H9 (cell line): ENCODE data around the gene C7orf57. TPM values are rescaled to one million over a fixed set of nuclear protein-coding genes. Genes with fewer than 3 reads are reported as not detected.

Experiments
- DNase-seq: peaks from one replicate; pipeline ENCODE4 v3.0.0-alpha.2; 2017
- H2AFZ ChIP-seq: one replicate; pipeline ENCODE4 v1.6.1; 2013; ENCODE audit warnings: mild to moderate bottlenecking, low read length, control low read depth, moderate library complexity
- H2AK5ac ChIP-seq: 2 replicates; pipeline ENCODE4 v1.6.1; 2013; ENCODE audit warnings: low read length, control low read depth, mixed read lengths; ENCODE audit not compliant: insufficient read length
- H2BK120ac ChIP-seq: one replicate; pipeline ENCODE4 v1.6.1; 2013; ENCODE audit warnings: low read depth, mild to moderate bottlenecking, low read length, control low read depth, inconsistent platforms; ENCODE audit not compliant: poor library complexity, severe bottlenecking
- H2BK12ac ChIP-seq: 2 replicates; pipeline ENCODE4 v1.6.1; 2013; ENCODE audit warnings: low read length, control low read depth, mixed read lengths, low read depth; ENCODE audit not compliant: insufficient read length
- H2BK15ac ChIP-seq: 2 replicates; pipeline ENCODE4 v1.6.1; 2013; ENCODE audit warnings: low read depth, low read length, control low read depth
- H2BK20ac ChIP-seq: one replicate; pipeline ENCODE4 v1.6.1; 2013; ENCODE audit warnings: low read depth, mild to moderate bottlenecking, low read length, control low read depth, inconsistent platforms; ENCODE audit not compliant: poor library complexity, severe bottlenecking
- H2BK5ac ChIP-seq: 2 replicates; pipeline ENCODE4 v1.6.1; 2013; ENCODE audit warnings: low read length, control low read depth, mixed read lengths; ENCODE audit not compliant: insufficient read length
- H3K14ac ChIP-seq: 2 replicates; pipeline ENCODE4 v1.6.1; 2013; ENCODE audit warnings: low read length, control low read depth; ENCODE audit not compliant: insufficient read depth
- H3K18ac ChIP-seq: 2 replicates; pipeline ENCODE4 v1.6.1; 2013; ENCODE audit warnings: low read depth, mild to moderate bottlenecking, mixed read lengths, low read length, control low read depth; ENCODE audit not compliant: insufficient read length
- H3K23ac ChIP-seq: 2 replicates; pipeline ENCODE4 v1.6.1; 2013; ENCODE audit warnings: low read length, control low read depth, mixed read lengths, low read depth; ENCODE audit not compliant: insufficient read length
- H3K23me2 ChIP-seq: 2 replicates; pipeline ENCODE4 v1.6.1; 2013; ENCODE audit warnings: low read depth, mild to moderate bottlenecking, mixed read lengths, low read length, control low read depth; ENCODE audit not compliant: insufficient read length, poor library complexity, severe bottlenecking
- H3K27ac ChIP-seq: 2 replicates; pipeline ENCODE4 v1.5.1; 2013; ENCODE audit warnings: low read length, control low read depth, mixed read lengths, low read depth; ENCODE audit not compliant: insufficient read length
- H3K27me3 ChIP-seq: 2 replicates; pipeline ENCODE4 v1.6.1; 2013; ENCODE audit warnings: low read length, control low read depth, inconsistent platforms; ENCODE audit not compliant: insufficient read depth
- H3K4ac ChIP-seq: 2 replicates; pipeline ENCODE4 v1.6.1; 2013; ENCODE audit warnings: low read depth, mild to moderate bottlenecking, control low read depth, inconsistent platforms, low read length, moderate library complexity
- H3K4me1 ChIP-seq: 2 replicates; pipeline ENCODE4 v1.6.1; 2013; ENCODE audit warnings: low read length, control low read depth, inconsistent platforms; ENCODE audit not compliant: insufficient read depth
- H3K4me2 ChIP-seq: 2 replicates; pipeline ENCODE4 v1.6.1; 2013; ENCODE audit warnings: low read length, control low read depth, mixed read lengths; ENCODE audit not compliant: insufficient read length, insufficient read depth
- H3K56ac ChIP-seq: 2 replicates; pipeline ENCODE4 v1.6.1; 2013; ENCODE audit warnings: low read depth, mild to moderate bottlenecking, mixed read lengths, low read length, control low read depth; ENCODE audit not compliant: insufficient read length
- H3K79me1 ChIP-seq: 2 replicates; pipeline ENCODE4 v1.6.1; 2013; ENCODE audit warnings: low read depth, mild to moderate bottlenecking, moderate library complexity, low read length, control low read depth, inconsistent platforms; ENCODE audit not compliant: insufficient read depth, poor library complexity, severe bottlenecking
- H3K79me2 ChIP-seq: 2 replicates; pipeline ENCODE4 v1.6.1; 2013; ENCODE audit warnings: low read length, control low read depth, inconsistent platforms; ENCODE audit not compliant: insufficient read depth
- H3K9ac ChIP-seq: 2 replicates; pipeline ENCODE4 v1.6.1; 2013; ENCODE audit warnings: low read length, control low read depth, mixed read lengths; ENCODE audit not compliant: insufficient read length; ENCODE audit errors: extremely low read depth
- H3K9me3 ChIP-seq: one replicate; pipeline ENCODE4 v1.6.1; 2013; ENCODE audit warnings: low read depth, low read length, inconsistent platforms; ENCODE audit not compliant: control insufficient read depth
- H3T11ph ChIP-seq: one replicate; pipeline ENCODE4 v1.6.1; 2013; ENCODE audit warnings: mild to moderate bottlenecking, low read length, control low read depth, inconsistent platforms
- H4K20me1 ChIP-seq: one replicate; pipeline ENCODE4 v1.6.1; 2013; ENCODE audit not compliant: control insufficient read depth, insufficient read length, insufficient read depth
- H4K5ac ChIP-seq: 2 replicates; pipeline ENCODE4 v1.6.1; 2013; ENCODE audit warnings: low read depth, mild to moderate bottlenecking, mixed read lengths, low read length, control low read depth; ENCODE audit not compliant: insufficient read length
- H4K8ac ChIP-seq: replicated peaks from 2 replicates; pipeline ENCODE4 v1.6.1; 2013; ENCODE audit warnings: low read length, control low read depth, mixed read lengths, low read depth; ENCODE audit not compliant: insufficient read length
- H4K91ac ChIP-seq: 2 replicates; pipeline ENCODE4 v1.6.1; 2013; ENCODE audit warnings: low read depth, mild to moderate bottlenecking, moderate library complexity, mixed read lengths, low read length, control low read depth; ENCODE audit not compliant: insufficient read length
- H3K27ac Mint-ChIP-seq, 3 experiments: 2 replicates in 2 of 3; 3 replicates in 1 of 3; pipeline ENCODE4 v1.8.0; 2020 to 2021; ENCODE audit warnings: mixed read lengths in 3 of 3, mild to moderate bottlenecking in 1 of 3, moderate library complexity in 1 of 3
- H3K27me3 Mint-ChIP-seq: 2 replicates; pipeline ENCODE4 v1.8.0; 2021; ENCODE audit warnings: low read depth, mild to moderate bottlenecking, moderate library complexity, mixed read lengths
- H3K36me3 Mint-ChIP-seq, 3 experiments: 2 replicates in 2 of 3; 3 replicates in 1 of 3; pipeline ENCODE4 v1.8.0; 2020 to 2021; ENCODE audit warnings: low read depth in 3 of 3, mixed read lengths in 3 of 3; ENCODE audit not compliant: insufficient read depth in 1 of 3
- H3K4me1 Mint-ChIP-seq, 2 experiments: 2 replicates each; pipeline ENCODE4 v1.8.0; 2020; ENCODE audit warnings: mixed read lengths in 2 of 2
- H3K4me3 Mint-ChIP-seq, 2 experiments: 2 replicates in 1 of 2; 3 replicates in 1 of 2; pipeline ENCODE4 v1.8.0; 2020 to 2021; ENCODE audit warnings: mild to moderate bottlenecking in 2 of 2, mixed read lengths in 2 of 2, moderate library complexity in 1 of 2
- H3K9me3 Mint-ChIP-seq, 2 experiments: 2 replicates in 1 of 2; 3 replicates in 1 of 2; pipeline ENCODE4 v1.8.0; 2020; ENCODE audit warnings: mild to moderate bottlenecking in 2 of 2, mixed read lengths in 2 of 2, moderate library complexity in 1 of 2
- CTCF ChIP-seq: fragments of 200-600 bp; sonication (generic); conservative IDR thresholded peaks from 3 replicates; pipeline ENCODE4 v1.8.0; 2021; ENCODE audit warnings: antibody characterized with exemption, mild to moderate bottlenecking
- WGBS: extraction: QIAGEN DNeasy Blood & Tissue Kit; methylation state at CpG from one replicate; pipeline ENCODE4 v1.1.7; 2013; ENCODE audit warnings: missing lambda C conversion rate, low lambda C conversion rate, mixed read lengths; ENCODE audit not compliant: insufficient read length; ENCODE audit errors: extremely low coverage; 5-methylcytosine and 5-hydroxymethylcytosine counted together
- total RNA-seq: library from RNA; stranded (reverse); gene quantifications from 2 replicates; pipeline ENCODE4 v1.2.1, GENCODE V29; 2021

C7orf57 gene
- total RNA-seq, 1 experiment from 2014 or later: not detected

- H2BK5ac ChIP-seq: no peak overlapping the region
- H3K79me1 ChIP-seq: no peaks in the 10 kb centered on the region
- no peak overlapping the region for H2BK20ac ChIP-seq
- H3K18ac ChIP-seq: no peak overlapping the region
- no peak overlapping the region for H2BK120ac ChIP-seq
- H3K36me3 Mint-ChIP-seq: no peaks in the 10 kb centered on the region
- peaks cover 3% of the 10 kb centered on the region; the same call in 1 of the 2 replicates for H3K4me1 ChIP-seq
- H3K4ac ChIP-seq: no peak overlapping the region
- no CpG with 5 or more reads among the region's 9 CpGs for WGBS
- no peak overlapping the region for H3K14ac ChIP-seq
- no peaks in the 10 kb centered on the region for H3K9me3 ChIP-seq
- TF ChIP-seq CTCF: no peak
- no peak overlapping the region for H3K27ac ChIP-seq
- no peak overlapping the region for H3K4me2 ChIP-seq
- no peak overlapping the region for H3K23ac ChIP-seq
- no peak overlapping the region for H2BK12ac ChIP-seq
- no peak overlapping the region for H4K8ac ChIP-seq
- H2BK15ac ChIP-seq: no peak overlapping the region
- H3K4me3 Mint-ChIP-seq: no peak overlapping the region
- H3K27me3 Mint-ChIP-seq: peaks cover 5% of the 10 kb centered on the region
- H4K20me1 ChIP-seq: no peaks in the 10 kb centered on the region
- H3K27me3 ChIP-seq: no peaks in the 10 kb centered on the region
- no peak overlapping the region for H4K91ac ChIP-seq
- no peak for DNase-seq
- no peaks in the 10 kb centered on the region for H3K79me2 ChIP-seq
- H3T11ph ChIP-seq: no peak overlapping the region
- peaks cover 32 to 38% of the 10 kb centered on the region in 2 experiments for H3K4me1 Mint-ChIP-seq
- no peak overlapping the region for H4K5ac ChIP-seq
- no peak overlapping the region for H2AK5ac ChIP-seq
- no peak overlapping the region for H2AFZ ChIP-seq
- no peak overlapping the region for H3K27ac Mint-ChIP-seq
- H3K9ac ChIP-seq: no peak overlapping the region
- no peaks in the 10 kb centered on the region for H3K23me2 ChIP-seq
- no peaks in the 10 kb centered on the region for H3K9me3 Mint-ChIP-seq
- H3K56ac ChIP-seq: no peak overlapping the region
Observed at GRCh38 chr7:48045195-48045765, 9.9 kb downstream of the C7orf57 start.
